ENCODE data around the gene DNAJC22.

- no peak for TF ChIP-seq CTCF (conservative IDR thresholded peaks at IDR 0.05 in 1 of 2, IDR thresholded peaks at IDR 0.05 in 1 of 2; ENCODE audit: low read depth in 1 of 2, low read length in 2 of 2)
- TF ChIP-seq EZH2 (IDR thresholded peaks at IDR 0.05; ENCODE audit: low read length, missing control alignments): no peak
Observed at GRCh38 chr12:49365542-49365941, 18.9 kb downstream of the DNAJC22 start.

Measured in fibroblast of lung (primary cell).